Measurements from ENCODE around the gene IMPA2. TPM values are rescaled to one million over a fixed set of nuclear protein-coding genes. Genes with fewer than 3 reads are reported as not detected.

IMPA2 gene
- total RNA-seq = 9.2 and 18.5 TPM in 2 replicates

GRCh38 chr18:11981192-11981542 lies at the start of gene IMPA2:
TSS of gene IMPA2 (plus strand) at chr18:11981507. CDS start at chr18:11981670, 163 bp downstream.

Other genes starting within 250 kb of the IMPA2 start
- gene CHMP1B, start 130.1 kb upstream of the IMPA2 start, total RNA-seq = 36.8 and 96.3 TPM in 2 replicates
- gene MPPE1, start 73.2 kb upstream of the IMPA2 start, total RNA-seq = 14.2 and 40.8 TPM in 2 replicates
- not detected in 2 replicates for gene ANKRD62, start 112.3 kb downstream of the IMPA2 start, total RNA-seq

Data from epithelial cell of alveolus of lung (primary cell).